Measurements from ENCODE around the gene GALNT14. TPM values are rescaled to one million over a fixed set of nuclear protein-coding genes. Genes with fewer than 3 reads are reported as not detected.

GALNT14 gene
- total and polyA plus RNA-seq, 2 of the 8 experiments (the other 6 are each of a cell fraction or from before 2014, with no cell fraction given) = 13.0 to 13.7 TPM

GRCh38 chr2:31110998-31111397 is 27.2 kb downstream of the GALNT14 start (continued):
- TF ChIP-seq JUND (IDR thresholded peaks at IDR 0.05; ENCODE audit: low read length) = no peak

Measured in H1 (cell line).